OCI-LY7 (cell line): ENCODE measurements around the gene UBE3C.

ENCODE experiments used
- CTCF ChIP-seq: fragments of 200-600 bp; sonication (generic); conservative IDR thresholded peaks from 2 replicates; pipeline ENCODE4 v1.5.1; 2014; ENCODE audit warnings: mild to moderate bottlenecking, antibody characterized with exemption, low read length, moderate library complexity, mixed read lengths
- EZH2phosphoT487 ChIP-seq: fragments of 200-600 bp; sonication (generic); IDR thresholded peaks from 2 replicates; pipeline ENCODE4 v1.6.1; 2018; ENCODE audit warnings: low read depth, borderline replicate concordance, mild to moderate bottlenecking, mixed run types, antibody characterized with exemption, low read length, moderate library complexity, mixed read lengths

DNA sequence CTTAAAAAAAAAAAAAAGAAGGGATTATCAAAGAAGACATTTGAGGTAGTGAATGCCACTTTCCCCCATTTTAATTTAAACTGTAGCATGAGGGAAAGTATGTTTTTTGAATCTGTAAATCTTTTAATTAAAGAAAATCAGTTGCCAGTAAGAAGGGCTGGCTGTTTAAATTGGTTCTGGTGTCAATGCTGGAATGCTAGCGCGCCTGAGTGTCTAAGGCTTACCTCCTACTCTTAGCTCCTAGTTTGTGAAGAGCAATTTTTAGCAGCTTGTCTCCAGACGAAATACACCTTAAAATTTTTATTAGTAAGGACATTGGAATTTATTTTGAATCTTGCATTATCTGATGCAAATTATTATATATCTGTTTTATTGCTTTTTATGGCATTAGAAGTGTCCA is 54.1 kb downstream of the UBE3C start:
- TF ChIP-seq CTCF (no peak), EZH2phosphoT487 (no peak)
